ENCODE results near the gene PSEN1. TPM values are rescaled to one million over a fixed set of nuclear protein-coding genes. Genes with fewer than 3 reads are reported as not detected.
A peak's percentile ranks its signal among the peaks of the same experiment; 100 is the strongest.

Gene PSEN1
- total RNA-seq, 4 donors from 2014 or later: 40.1 to 54.6 (median 45.9) TPM

DNA sequence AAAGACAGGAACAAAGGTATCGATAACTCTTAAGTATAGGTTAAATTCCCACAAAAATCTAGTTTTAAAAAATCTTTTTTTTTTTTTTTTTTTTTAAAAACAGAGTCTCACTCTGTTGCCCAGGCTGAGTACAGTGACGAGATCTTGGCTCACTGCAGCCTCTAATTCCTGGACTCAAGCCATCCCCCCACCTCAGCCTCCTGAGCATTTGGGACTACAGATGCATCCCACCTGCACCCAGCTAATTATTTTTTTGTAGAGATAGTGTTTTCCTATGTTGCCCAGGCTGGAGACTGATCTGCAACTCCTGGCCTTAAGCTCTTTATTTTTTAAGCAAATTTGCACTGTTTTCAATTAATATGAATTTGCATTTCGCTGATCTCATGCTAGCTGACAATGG is 9.8 kb downstream of the PSEN1 start:
- Histone ChIP-seq H3K9me3 (no peaks in the 10 kb centered on the region), H3K27ac (no peak overlapping the region), H3K4me3 (no peak overlapping the region), H3K27me3 (no peaks in the 10 kb centered on the region), H3K4me1 (peaks cover 0 to 41% (median 0%) of the 10 kb centered on the region in 3 donors), H3K36me3 (peaks cover 0 to 34% of the 10 kb centered on the region in 2 donors)
- TF ChIP-seq POLR2A (IDR thresholded peaks at IDR 0.05) (no peak), CTCF (IDR thresholded peaks at IDR 0.05) (no peak)
- ATAC-seq: no peak
- WGBS, 2 donors (ENCODE audit: low coverage in 1 of 2): 75 to 89% methylated on average over 3 of the region's 3 CpGs

GRCh38 chr14:73149753-73150152 is 13.4 kb downstream of the PSEN1 start:
- TF ChIP-seq POLR2AphosphoS5 (IDR thresholded peaks at IDR 0.05) (no peak), CTCF (IDR thresholded peaks at IDR 0.05) (no peak), POLR2A (IDR thresholded peaks at IDR 0.05) (no peak), EP300 (IDR thresholded peaks at IDR 0.05) (no peak)
- Histone ChIP-seq H3K4me1 (peaks cover 0 to 24% (median 0%) of the 10 kb centered on the region in 3 donors), H3K36me3 (peaks cover 0 to 61% of the 10 kb centered on the region in 2 donors), H3K27ac (no peak overlapping the region), H3K27me3 (no peaks in the 10 kb centered on the region), H3K4me3 (no peak overlapping the region), H3K9me3 (no peaks in the 10 kb centered on the region)
- ATAC-seq: no peak
- WGBS, 2 donors (ENCODE audit: low coverage in 1 of 2): 87 to 92% methylated on average over 2 of the region's 2 CpGs

- H3K27ac ChIP-seq: no peak overlapping the region
- peaks cover 0 to 89% of the 10 kb centered on the region in 2 donors for H3K36me3 ChIP-seq
- H3K27me3 ChIP-seq: no peaks in the 10 kb centered on the region
- H3K4me1 ChIP-seq: peaks cover 0 to 9% (median 0%) of the 10 kb centered on the region in 3 donors
- ATAC-seq: no peak
- no peak overlapping the region for H3K4me3 ChIP-seq
- TF ChIP-seq EP300 (IDR thresholded peaks at IDR 0.05) (no peak), CTCF (IDR thresholded peaks at IDR 0.05) (no peak), POLR2A (IDR thresholded peaks at IDR 0.05) (no peak), POLR2AphosphoS5 (IDR thresholded peaks at IDR 0.05) (peak; percentile 46)
- no peaks in the 10 kb centered on the region for H3K9me3 ChIP-seq
Measured at GRCh38 chr14:73153272-73153671, 17.0 kb downstream of the PSEN1 start.

DNA sequence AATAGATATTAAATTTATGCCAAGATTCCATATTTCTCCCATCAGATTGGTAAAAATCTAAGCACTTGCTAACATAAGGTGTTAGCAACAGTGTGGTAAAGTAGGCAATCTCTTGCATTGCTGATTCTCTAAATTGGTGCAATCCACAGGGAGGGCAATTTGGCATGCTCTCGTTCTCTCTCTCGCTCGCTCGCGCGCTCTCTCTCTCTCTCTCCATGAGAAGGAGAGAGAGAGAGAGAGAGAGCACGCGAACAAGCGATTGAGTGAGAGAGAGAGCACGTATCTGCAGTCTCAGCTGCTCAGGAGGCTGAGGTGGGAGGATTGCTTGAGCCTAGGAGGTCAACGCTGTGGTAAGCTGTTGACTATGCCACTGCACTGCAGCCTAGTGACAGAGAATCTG is 25.9 kb downstream of the PSEN1 start:
- Histone ChIP-seq H3K4me3 (no peak overlapping the region), H3K27me3 (no peaks in the 10 kb centered on the region), H3K9me3 (no peaks in the 10 kb centered on the region), H3K36me3 (peaks cover 0 to 91% of the 10 kb centered on the region in 2 donors), H3K27ac (no peak overlapping the region), H3K4me1 (no peaks in the 10 kb centered on the region)
- ATAC-seq: no peak
- TF ChIP-seq POLR2A (IDR thresholded peaks at IDR 0.05) (no peak), EP300 (IDR thresholded peaks at IDR 0.05) (no peak), POLR2AphosphoS5 (IDR thresholded peaks at IDR 0.05) (no peak), CTCF (IDR thresholded peaks at IDR 0.05) (no peak)
- WGBS, 2 donors (ENCODE audit: low coverage in 1 of 2): 86 to 91% methylated on average over 1 to 11 of the region's 11 CpGs

DNA sequence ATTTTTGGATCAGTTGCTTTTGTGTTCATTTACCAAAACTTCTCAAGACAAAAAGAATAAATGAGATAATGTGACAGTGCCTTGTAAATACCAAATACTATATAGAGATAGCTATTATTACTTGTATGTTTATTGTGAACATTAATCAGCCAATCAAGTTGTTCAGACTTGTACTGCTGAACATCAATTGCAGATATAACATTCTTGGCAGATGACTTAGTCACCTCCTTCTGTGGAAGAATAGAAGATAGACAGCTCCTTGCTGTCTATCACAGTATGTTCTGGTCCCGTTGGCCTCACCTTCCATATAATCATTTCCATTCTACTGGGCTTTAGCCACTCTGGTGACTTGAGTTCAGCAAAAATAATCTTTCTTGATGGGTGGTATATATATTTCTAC is 30.1 kb downstream of the PSEN1 start:
- no peaks in the 10 kb centered on the region for H3K9me3 ChIP-seq
- H3K4me1 ChIP-seq: no peaks in the 10 kb centered on the region
- peaks cover 0 to 89% of the 10 kb centered on the region in 2 donors for H3K36me3 ChIP-seq
- H3K27me3 ChIP-seq: no peaks in the 10 kb centered on the region
- H3K4me3 ChIP-seq: no peak overlapping the region
- H3K27ac ChIP-seq: no peak overlapping the region
- TF ChIP-seq POLR2A (IDR thresholded peaks at IDR 0.05) (no peak), CTCF (IDR thresholded peaks at IDR 0.05) (no peak), EP300 (IDR thresholded peaks at IDR 0.05) (no peak), POLR2AphosphoS5 (IDR thresholded peaks at IDR 0.05) (no peak)
- WGBS, 2 donors (ENCODE audit: low coverage in 1 of 2): 88 to 92% methylated on average over 1 of the region's 1 CpG
- ATAC-seq: no peak

Data from gastroesophageal sphincter (tissue), 4 donors.